ENCODE results near the gene PADI1.

Gene PADI1

DNA sequence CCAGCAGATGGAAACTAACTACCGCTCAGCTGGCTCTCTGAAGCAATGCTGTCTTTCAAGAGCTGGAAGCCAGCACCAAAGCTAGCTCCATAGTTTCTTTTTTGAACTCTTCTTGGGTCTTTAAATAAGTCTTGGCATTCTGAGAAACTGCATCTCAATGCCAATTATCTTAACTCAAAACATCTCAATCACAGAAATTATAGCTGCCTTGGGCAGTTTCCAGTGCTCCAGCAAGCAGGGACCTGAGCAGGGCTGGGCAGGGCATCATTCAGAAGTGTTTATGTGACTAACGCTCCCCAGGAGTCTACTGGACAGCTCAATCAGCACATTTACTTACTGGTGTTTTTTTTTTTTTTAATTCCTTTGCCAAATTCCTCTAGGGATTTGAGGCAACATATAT, 84.8 kb downstream of the PADI1 start:
- DNase-seq (no peak), ATAC-seq (replicated peaks) (no peak)
- no peak overlapping the region for H3K27ac Mint-ChIP-seq
- H3K4me3 Mint-ChIP-seq: no peak overlapping the region
- H3K4me1 Mint-ChIP-seq (ENCODE audit: low read depth in 2 of 2): peaks cover 0 to 3% of the 10 kb centered on the region in 2 donors
- peaks cover 39 to 50% of the 10 kb centered on the region in 2 donors for H3K27me3 Mint-ChIP-seq
- H3K36me3 Mint-ChIP-seq (ENCODE audit: insufficient read depth): peaks cover 3% of the 10 kb centered on the region
- no peaks in the 10 kb centered on the region for H3K9me3 Mint-ChIP-seq

DNA sequence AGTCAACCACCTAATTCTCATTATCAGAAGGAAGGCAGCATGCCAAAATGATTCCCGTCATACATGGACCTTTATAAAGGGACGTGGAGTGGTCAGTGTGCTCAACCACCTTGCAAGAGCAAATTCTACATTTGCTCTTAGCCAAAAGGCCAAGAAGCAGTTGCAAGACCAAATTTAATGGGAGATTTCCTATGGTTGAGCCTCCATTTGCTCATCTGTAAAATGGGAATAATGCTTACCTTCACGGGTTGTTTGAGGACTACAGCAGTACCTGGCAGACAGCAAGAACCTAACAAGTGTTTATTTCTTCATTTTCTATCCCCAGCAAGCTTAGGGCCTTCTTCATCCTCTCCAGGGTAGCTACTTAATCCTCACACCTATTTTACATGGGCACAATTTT, 85.6 kb downstream of the PADI1 start:
- DNase-seq: no peak
- no peaks in the 10 kb centered on the region for H3K9me3 Mint-ChIP-seq
- no peak for ATAC-seq (replicated peaks)
- H3K4me1 Mint-ChIP-seq (ENCODE audit: low read depth in 2 of 2): peaks cover 0 to 3% of the 10 kb centered on the region in 2 donors
- H3K27ac Mint-ChIP-seq: no peak overlapping the region
- H3K27me3 Mint-ChIP-seq: peaks cover 35 to 50% of the 10 kb centered on the region in 2 donors
- peaks cover under 1% of the 10 kb centered on the region for H3K36me3 Mint-ChIP-seq (ENCODE audit: insufficient read depth)
- no peak overlapping the region for H3K4me3 Mint-ChIP-seq

DNA sequence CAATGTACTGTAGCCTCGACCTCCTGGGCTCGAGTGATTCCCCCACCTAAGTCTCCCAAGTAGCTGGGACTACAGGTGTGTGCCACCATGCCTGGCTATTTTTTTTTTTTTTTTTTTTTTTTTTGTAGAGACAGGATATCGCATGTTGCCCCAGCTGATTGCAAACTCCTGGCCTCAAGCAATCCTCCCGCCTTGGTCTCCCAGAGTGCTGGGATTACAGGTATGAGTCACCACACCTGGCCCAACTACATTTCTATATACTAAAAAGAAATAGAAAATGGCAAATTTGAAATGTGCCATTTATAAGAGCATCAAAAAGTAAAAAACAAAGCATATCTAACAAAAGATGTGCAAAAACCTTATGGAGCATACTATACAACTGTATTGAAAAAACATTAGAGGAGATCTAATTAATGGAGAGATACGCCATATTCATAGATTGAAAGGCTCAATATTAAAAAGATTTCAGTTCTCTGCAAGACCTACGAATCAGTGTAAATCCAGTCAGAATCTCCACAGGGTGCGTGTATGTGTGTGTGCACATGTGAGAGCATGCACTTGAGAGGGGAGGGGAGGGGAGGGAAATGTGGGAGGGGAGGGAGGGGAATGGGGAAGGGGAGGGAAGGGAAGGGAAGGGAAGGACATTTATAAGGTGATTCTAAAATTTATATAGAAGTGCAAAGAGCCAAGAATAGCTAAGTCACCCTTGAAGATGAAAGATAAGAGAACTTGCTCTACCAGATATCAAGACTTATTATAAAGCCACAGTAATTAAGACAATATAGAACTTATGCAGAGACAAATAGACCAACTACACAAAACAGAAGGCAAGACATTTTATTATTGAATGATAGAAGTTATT, 87.6 kb downstream of the PADI1 start:
- H3K27me3 Mint-ChIP-seq: peaks cover 25 to 58% of the 10 kb centered on the region in 2 donors
- H3K36me3 Mint-ChIP-seq (ENCODE audit: insufficient read depth): no peaks in the 10 kb centered on the region
- no peak for DNase-seq
- ATAC-seq (replicated peaks): no peak
- no peak overlapping the region for H3K4me3 Mint-ChIP-seq
- peaks cover 0 to 3% of the 10 kb centered on the region in 2 donors for H3K4me1 Mint-ChIP-seq (ENCODE audit: low read depth in 2 of 2)
- no peaks in the 10 kb centered on the region for H3K9me3 Mint-ChIP-seq
- H3K27ac Mint-ChIP-seq: no peak overlapping the region

DNA sequence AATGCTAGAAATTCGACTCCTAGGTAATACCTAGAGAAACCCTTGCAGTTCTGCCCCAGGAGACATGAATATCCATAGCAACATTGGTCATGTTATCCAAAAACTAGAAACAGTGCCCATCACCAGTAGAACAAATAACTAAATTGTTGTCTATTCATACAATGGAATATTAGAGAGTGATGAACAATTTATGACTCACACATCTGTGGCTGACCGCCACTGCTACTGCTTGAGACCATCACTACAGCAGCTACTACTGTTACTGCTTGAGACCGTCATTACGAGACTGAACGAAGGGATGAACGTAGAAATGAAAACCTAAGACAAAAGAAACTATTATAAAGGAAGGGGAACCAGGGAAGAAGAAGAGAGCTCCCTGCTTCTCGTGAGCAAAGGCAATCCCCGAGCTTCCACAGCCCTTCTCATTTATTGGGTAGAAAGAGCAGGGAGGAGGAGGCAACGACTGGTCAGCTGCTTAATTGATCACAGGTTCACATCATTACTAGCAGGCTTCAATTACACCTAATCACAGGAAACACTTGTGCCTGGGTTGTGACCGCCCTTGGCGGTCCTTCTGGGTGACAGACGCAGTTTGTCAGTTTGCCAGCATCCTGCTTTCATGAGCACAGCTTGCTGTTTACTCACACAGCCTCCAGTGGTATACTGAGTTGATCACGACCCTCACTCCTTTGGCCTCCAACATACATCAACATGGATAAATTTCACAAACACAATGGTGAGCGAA, 88.9 kb downstream of the PADI1 start:
- Mint-ChIP-seq H3K27me3 (peaks cover 33 to 72% of the 10 kb centered on the region in 2 donors), H3K27ac (no peak overlapping the region), H3K9me3 (no peaks in the 10 kb centered on the region), H3K36me3 (ENCODE audit: insufficient read depth) (no peaks in the 10 kb centered on the region), H3K4me1 (ENCODE audit: low read depth in 2 of 2) (peaks cover 0 to 3% of the 10 kb centered on the region in 2 donors), H3K4me3 (no peak overlapping the region)
- DNase-seq (no peak), ATAC-seq (replicated peaks) (no peak)

DNA sequence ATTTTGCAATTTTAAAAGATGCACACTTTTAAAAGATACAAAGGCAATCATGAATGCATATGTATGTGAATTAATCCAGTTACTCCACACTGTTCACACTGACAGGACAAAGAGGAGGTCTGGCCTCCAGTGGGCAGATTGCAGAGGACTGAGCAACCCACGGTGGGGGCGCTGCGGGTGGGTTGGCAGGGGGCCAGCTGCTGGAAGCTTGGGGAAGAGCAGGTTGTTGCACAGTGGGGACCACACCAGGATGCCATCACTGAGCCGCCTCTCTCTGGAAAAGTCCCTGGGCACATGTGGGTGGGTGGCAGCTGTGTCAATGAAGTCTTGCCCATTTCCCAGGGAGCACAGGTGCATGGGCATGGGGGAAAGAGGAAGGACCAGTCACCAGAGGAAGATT, 90.4 kb downstream of the PADI1 start:
- Mint-ChIP-seq H3K9me3 (no peaks in the 10 kb centered on the region), H3K36me3 (ENCODE audit: insufficient read depth) (no peaks in the 10 kb centered on the region), H3K27me3 (peaks cover 39 to 81% of the 10 kb centered on the region in 2 donors), H3K4me3 (no peak overlapping the region), H3K4me1 (ENCODE audit: low read depth in 2 of 2) (peaks cover 0 to 3% of the 10 kb centered on the region in 2 donors), H3K27ac (no peak overlapping the region)
- no peak for DNase-seq
- no peak for ATAC-seq (replicated peaks)

Data from effector memory CD8-positive, alpha-beta T cell (primary cell).